ENCODE results near the gene ARHGAP30.

Gene ARHGAP30

GRCh38 chr1:161091093-161091492, 21.4 kb upstream of the ARHGAP30 start:
- ChIA-PET CTCF (no interaction called here), POLR2A (interaction anchor here (0.7 kb wide), 1 partner anchor 23 kb away, joined by 3 read pairs; no protein-coding TSS in a partner anchor)
- 95% methylated on average over 4 of the region's 5 CpGs for WGBS (ENCODE audit: insufficient coverage)
- Histone ChIP-seq H3K4me3 (ENCODE audit: control insufficient read depth in 1 of 7, extremely low read depth in 1 of 7, insufficient read depth in 4 of 7, low read depth in 2 of 7, low read length in 6 of 7) (no peak overlapping the region), H3K9me3 (ENCODE audit: control extremely low read depth in 1 of 5, control insufficient read depth in 4 of 5, insufficient read depth in 2 of 5, low read depth in 1 of 5, low read length in 4 of 5) (no peaks in the 10 kb centered on the region), H3K27ac (ENCODE audit: insufficient read depth in 1 of 2, low read depth in 1 of 2, low read length in 2 of 2, poor library complexity in 1 of 2, severe bottlenecking in 2 of 2) (no peak overlapping the region), H3K4me1 (ENCODE audit: control extremely low read depth in 1 of 4, control insufficient read depth in 4 of 4, insufficient read depth in 4 of 4, low read length in 3 of 4) (peaks cover 0 to 14% (median 2%) of the 10 kb centered on the region in 4 experiments), H3K27me3 (replicated peaks in 2 of 5; ENCODE audit: control insufficient read depth in 4 of 5, insufficient read depth in 5 of 5, low read length in 4 of 5) (no peaks in the 10 kb centered on the region), H3K36me3 (ENCODE audit: control insufficient read depth in 4 of 4, insufficient read depth in 4 of 4, low read length in 3 of 4) (no peaks in the 10 kb centered on the region)
- no peak for DNase-seq

- ChIA-PET CTCF (interaction anchor here (1.3 to 1.8 kb wide), 2 partner anchors 38 to 50 kb away, joined by 3 to 4 read pairs; no protein-coding TSS in a partner anchor), POLR2A (interaction anchor here (0.7 kb wide), 1 partner anchor 22 kb away, joined by 3 read pairs; no protein-coding TSS in a partner anchor)
- H3K36me3 ChIP-seq (ENCODE audit: control insufficient read depth in 4 of 4, insufficient read depth in 4 of 4, low read length in 3 of 4), result no peaks in the 10 kb centered on the region
- H3K27me3 ChIP-seq (replicated peaks in 2 of 5; ENCODE audit: control insufficient read depth in 4 of 5, insufficient read depth in 5 of 5, low read length in 4 of 5), result no peaks in the 10 kb centered on the region
- H3K27ac ChIP-seq (ENCODE audit: insufficient read depth in 1 of 2, low read depth in 1 of 2, low read length in 2 of 2, poor library complexity in 1 of 2, severe bottlenecking in 2 of 2), result no peak overlapping the region
- no peaks in the 10 kb centered on the region for H3K9me3 ChIP-seq (ENCODE audit: control extremely low read depth in 1 of 5, control insufficient read depth in 4 of 5, insufficient read depth in 2 of 5, low read depth in 1 of 5, low read length in 4 of 5)
- H3K4me1 ChIP-seq (ENCODE audit: control extremely low read depth in 1 of 4, control insufficient read depth in 4 of 4, insufficient read depth in 4 of 4, low read length in 3 of 4), result peaks cover 0 to 14% (median 2%) of the 10 kb centered on the region in 4 experiments
- H3K4me3 ChIP-seq (ENCODE audit: control insufficient read depth in 1 of 7, extremely low read depth in 1 of 7, insufficient read depth in 4 of 7, low read depth in 2 of 7, low read length in 6 of 7), result no peak overlapping the region
- WGBS (ENCODE audit: insufficient coverage), result 70% methylated on average over 2 of the region's 3 CpGs
- DNase-seq, result no peak
Measured at GRCh38 chr1:161090617-161091016, 20.9 kb upstream of the ARHGAP30 start.

GRCh38 chr1:161089938-161090337, 20.2 kb upstream of the ARHGAP30 start:
- CTCF ChIA-PET, result interaction anchor here (0.8 to 2.1 kb wide), 6 partner anchors 17 to 69 kb away, joined by 3 to 11 read pairs (median 3); partner anchors contain the start of genes ARHGAP30 and F11R
- no peak for DNase-seq
- Histone ChIP-seq H3K36me3 (ENCODE audit: control insufficient read depth in 4 of 4, insufficient read depth in 4 of 4, low read length in 3 of 4) (no peaks in the 10 kb centered on the region), H3K4me3 (ENCODE audit: control insufficient read depth in 1 of 7, extremely low read depth in 1 of 7, insufficient read depth in 4 of 7, low read depth in 2 of 7, low read length in 6 of 7) (no peak overlapping the region), H3K4me1 (ENCODE audit: control extremely low read depth in 1 of 4, control insufficient read depth in 4 of 4, insufficient read depth in 4 of 4, low read length in 3 of 4) (peaks cover 0 to 14% (median 2%) of the 10 kb centered on the region in 4 experiments), H3K9me3 (ENCODE audit: control extremely low read depth in 1 of 5, control insufficient read depth in 4 of 5, insufficient read depth in 2 of 5, low read depth in 1 of 5, low read length in 4 of 5) (no peaks in the 10 kb centered on the region), H3K27me3 (replicated peaks in 2 of 5; ENCODE audit: control insufficient read depth in 4 of 5, insufficient read depth in 5 of 5, low read length in 4 of 5) (no peaks in the 10 kb centered on the region), H3K27ac (ENCODE audit: insufficient read depth in 1 of 2, low read depth in 1 of 2, low read length in 2 of 2, poor library complexity in 1 of 2, severe bottlenecking in 2 of 2) (no peak overlapping the region)
- POLR2A ChIA-PET, result no interaction called here
- 97% methylated on average over 4 of the region's 5 CpGs for WGBS (ENCODE audit: insufficient coverage)

GRCh38 chr1:161089251-161089924, 19.7 kb upstream of the ARHGAP30 start, which contains the start of gene NECTIN4:
NECTIN4 (minus strand) TSS chr1:161089558; CDS start chr1:161089296, 262 bp downstream.
- Histone ChIP-seq H3K4me1 (ENCODE audit: control extremely low read depth in 1 of 4, control insufficient read depth in 4 of 4, insufficient read depth in 4 of 4, low read length in 3 of 4) (peaks cover 0 to 16% (median 2%) of the 10 kb centered on the region in 4 experiments), H3K36me3 (ENCODE audit: control insufficient read depth in 4 of 4, insufficient read depth in 4 of 4, low read length in 3 of 4) (no peaks in the 10 kb centered on the region), H3K4me3 (ENCODE audit: control insufficient read depth in 1 of 7, extremely low read depth in 1 of 7, insufficient read depth in 4 of 7, low read depth in 2 of 7, low read length in 6 of 7) (no peak within 1 kb of the TSS), H3K9me3 (ENCODE audit: control extremely low read depth in 1 of 5, control insufficient read depth in 4 of 5, insufficient read depth in 2 of 5, low read depth in 1 of 5, low read length in 4 of 5) (no peaks in the 10 kb centered on the region), H3K27me3 (replicated peaks in 2 of 5; ENCODE audit: control insufficient read depth in 4 of 5, insufficient read depth in 5 of 5, low read length in 4 of 5) (no peaks in the 10 kb centered on the region), H3K27ac (ENCODE audit: insufficient read depth in 1 of 2, low read depth in 1 of 2, low read length in 2 of 2, poor library complexity in 1 of 2, severe bottlenecking in 2 of 2) (no peak within 1 kb of the TSS)
- CTCF ChIA-PET, result interaction anchor here (0.6 to 2.1 kb wide), 10 partner anchors 8 to 89 kb away, joined by 3 to 11 read pairs (median 3); partner anchors contain the start of genes ARHGAP30 and F11R
- DNase-seq, result peak in 1 of 3 donors; percentile 37
- WGBS (ENCODE audit: insufficient coverage), result 83% methylated on average over 18 of the region's 22 CpGs
- POLR2A ChIA-PET, result no interaction called here

GRCh38 chr1:161088587-161089110, 19.0 kb upstream of the ARHGAP30 start:
- Histone ChIP-seq H3K27ac (ENCODE audit: insufficient read depth in 1 of 2, low read depth in 1 of 2, low read length in 2 of 2, poor library complexity in 1 of 2, severe bottlenecking in 2 of 2) (no peak overlapping the region), H3K4me3 (ENCODE audit: control insufficient read depth in 1 of 7, extremely low read depth in 1 of 7, insufficient read depth in 4 of 7, low read depth in 2 of 7, low read length in 6 of 7) (no peak overlapping the region), H3K27me3 (replicated peaks in 2 of 5; ENCODE audit: control insufficient read depth in 4 of 5, insufficient read depth in 5 of 5, low read length in 4 of 5) (no peaks in the 10 kb centered on the region), H3K4me1 (ENCODE audit: control extremely low read depth in 1 of 4, control insufficient read depth in 4 of 4, insufficient read depth in 4 of 4, low read length in 3 of 4) (peaks cover 0 to 24% (median 2%) of the 10 kb centered on the region in 4 experiments), H3K9me3 (ENCODE audit: control extremely low read depth in 1 of 5, control insufficient read depth in 4 of 5, insufficient read depth in 2 of 5, low read depth in 1 of 5, low read length in 4 of 5) (no peaks in the 10 kb centered on the region), H3K36me3 (ENCODE audit: control insufficient read depth in 4 of 4, insufficient read depth in 4 of 4, low read length in 3 of 4) (no peaks in the 10 kb centered on the region)
- DNase-seq, result no peak
- WGBS (ENCODE audit: insufficient coverage), result 83% methylated on average over 1 of the region's 3 CpGs
- ChIA-PET CTCF (interaction anchor here (0.6 to 2.1 kb wide), 8 partner anchors 8 to 88 kb away, joined by 3 to 11 read pairs (median 4); partner anchors contain the start of gene F11R), POLR2A (interaction anchor here (0.9 kb wide), 1 partner anchor 169 kb away, joined by 3 read pairs; no protein-coding TSS in a partner anchor)

- DNase-seq, result no peak
- ChIA-PET CTCF (interaction anchor here (1.0 to 20.2 kb wide), 5 partner anchors 12 to 96 kb away, joined by 3 to 297 read pairs (median 6); partner anchors contain the start of genes ARHGAP30 and KLHDC9), POLR2A (no interaction called here)
- no peaks in the 10 kb centered on the region for H3K36me3 ChIP-seq (ENCODE audit: control insufficient read depth in 4 of 4, insufficient read depth in 4 of 4, low read length in 3 of 4)
- WGBS (ENCODE audit: insufficient coverage), result 90% methylated on average over 4 of the region's 4 CpGs
- no peak overlapping the region for H3K4me3 ChIP-seq (ENCODE audit: control insufficient read depth in 1 of 7, extremely low read depth in 1 of 7, insufficient read depth in 4 of 7, low read depth in 2 of 7, low read length in 6 of 7)
- peaks cover 0 to 32% (median 2%) of the 10 kb centered on the region in 4 experiments for H3K4me1 ChIP-seq (ENCODE audit: control extremely low read depth in 1 of 4, control insufficient read depth in 4 of 4, insufficient read depth in 4 of 4, low read length in 3 of 4)
- H3K9me3 ChIP-seq (ENCODE audit: control extremely low read depth in 1 of 5, control insufficient read depth in 4 of 5, insufficient read depth in 2 of 5, low read depth in 1 of 5, low read length in 4 of 5), result no peaks in the 10 kb centered on the region
- no peaks in the 10 kb centered on the region for H3K27me3 ChIP-seq (replicated peaks in 2 of 5; ENCODE audit: control insufficient read depth in 4 of 5, insufficient read depth in 5 of 5, low read length in 4 of 5)
- H3K27ac ChIP-seq (ENCODE audit: insufficient read depth in 1 of 2, low read depth in 1 of 2, low read length in 2 of 2, poor library complexity in 1 of 2, severe bottlenecking in 2 of 2), result no peak overlapping the region
Measured at GRCh38 chr1:161086457-161086856, 16.8 kb upstream of the ARHGAP30 start.

- H3K27me3 ChIP-seq (replicated peaks in 2 of 5; ENCODE audit: control insufficient read depth in 4 of 5, insufficient read depth in 5 of 5, low read length in 4 of 5), result no peaks in the 10 kb centered on the region
- no CpG with 5 or more reads among the region's 2 CpGs for WGBS (ENCODE audit: insufficient coverage)
- DNase-seq, result no peak
- H3K36me3 ChIP-seq (ENCODE audit: control insufficient read depth in 4 of 4, insufficient read depth in 4 of 4, low read length in 3 of 4), result no peaks in the 10 kb centered on the region
- H3K4me3 ChIP-seq (ENCODE audit: control insufficient read depth in 1 of 7, extremely low read depth in 1 of 7, insufficient read depth in 4 of 7, low read depth in 2 of 7, low read length in 6 of 7), result no peak overlapping the region
- POLR2A ChIA-PET, result no interaction called here
- H3K27ac ChIP-seq (ENCODE audit: insufficient read depth in 1 of 2, low read depth in 1 of 2, low read length in 2 of 2, poor library complexity in 1 of 2, severe bottlenecking in 2 of 2), result no peak overlapping the region
- no peaks in the 10 kb centered on the region for H3K9me3 ChIP-seq (ENCODE audit: control extremely low read depth in 1 of 5, control insufficient read depth in 4 of 5, insufficient read depth in 2 of 5, low read depth in 1 of 5, low read length in 4 of 5)
- CTCF ChIA-PET, result interaction anchor here (0.7 to 20.2 kb wide), 6 partner anchors 13 to 298 kb away, joined by 3 to 297 read pairs (median 5); partner anchors contain the start of genes ARHGAP30 and KLHDC9
- H3K4me1 ChIP-seq (ENCODE audit: control extremely low read depth in 1 of 4, control insufficient read depth in 4 of 4, insufficient read depth in 4 of 4, low read length in 3 of 4), result peaks cover 0 to 32% (median 2%) of the 10 kb centered on the region in 4 experiments
Measured at GRCh38 chr1:161085165-161085564, 15.5 kb upstream of the ARHGAP30 start.

Data from common myeloid progenitor, CD34-positive (primary cell).